Naive thymus-derived CD4-positive, alpha-beta T cell (primary cell): ENCODE results near the gene SENP7. TPM values are rescaled to one million over a fixed set of nuclear protein-coding genes. Genes with fewer than 3 reads are reported as not detected.
A peak's percentile ranks its signal among the peaks of the same experiment; 100 is the strongest.

Source experiments
- ATAC-seq: fragments of 150-1000 bp; cut with Tn5 transposase; 2 replicates; pipeline ENCODE4 v1.10.0; 2021; ENCODE audit warnings: mild to moderate bottlenecking, moderate library complexity
- CTCF ChIA-PET: fragments of 350-600 bp; sonication (Branson Sonifier 250); formaldehyde crosslinking; loops from one replicate; lab custom pipeline; 2021; ENCODE audit warnings: antibody characterized with exemption; lab: Charles Lee
- POLR2A ChIA-PET: fragments of 350-600 bp; sonication (Branson Sonifier 250); formaldehyde crosslinking; loops from one replicate; lab custom pipeline; 2021; ENCODE audit warnings: antibody characterized with exemption, inconsistent platforms; lab: Charles Lee
- DNase-seq, 9 donors: peaks; one replicate each; pipeline versions ENCODE4 v3.0.0 to v3.0.0-alpha.2; 2020 to 2022; ENCODE audit warnings: mixed read lengths in 1 of 9
- H3K27ac ChIP-seq: one replicate; pipeline ENCODE4 v1.7.0; 2013; ENCODE audit warnings: mild to moderate bottlenecking, low read depth, low read length, moderate library complexity
- H3K27me3 ChIP-seq, 2 donors: one replicate each; pipeline ENCODE4 v1.7.0; 2013; ENCODE audit warnings: low read length in 2 of 2, mild to moderate bottlenecking in 2 of 2, moderate library complexity in 2 of 2; ENCODE audit not compliant: control insufficient read depth in 2 of 2, insufficient read depth in 2 of 2
- H3K36me3 ChIP-seq, 3 experiments: 1 replicate in 2 of 3; 2 replicates in 1 of 3; pipeline ENCODE4 v1.7.0; 2013; ENCODE audit warnings: low read length in 3 of 3, mild to moderate bottlenecking in 3 of 3, moderate library complexity in 1 of 3; ENCODE audit not compliant: insufficient read depth in 3 of 3, control insufficient read depth in 2 of 3
- H3K4me1 ChIP-seq, 2 donors: one replicate each; pipeline ENCODE4 v1.7.0; 2013; ENCODE audit warnings: low read length in 2 of 2, mild to moderate bottlenecking in 2 of 2, moderate library complexity in 1 of 2; ENCODE audit not compliant: control insufficient read depth in 2 of 2, insufficient read depth in 2 of 2
- H3K4me3 ChIP-seq: 2 replicates; pipeline ENCODE4 v1.7.0; 2013; ENCODE audit warnings: mild to moderate bottlenecking, low read length
- H3K9me3 ChIP-seq, 3 experiments: 1 replicate in 2 of 3; 2 replicates in 1 of 3; pipeline ENCODE4 v1.7.0; 2013; ENCODE audit warnings: low read length in 3 of 3; ENCODE audit not compliant: control insufficient read depth in 2 of 3
- H3K27ac Mint-ChIP-seq, 9 donors: one replicate each; pipeline ENCODE4 v1.8.0; 2020 to 2022; ENCODE audit warnings: mixed read lengths in 9 of 9, mild to moderate bottlenecking in 8 of 9, moderate library complexity in 5 of 9, inconsistent platforms in 2 of 9
- H3K27me3 Mint-ChIP-seq, 5 donors: one replicate each; pipeline ENCODE4 v1.8.0; 2021 to 2022; ENCODE audit warnings: mixed read lengths in 5 of 5, mild to moderate bottlenecking in 1 of 5
- H3K36me3 Mint-ChIP-seq, 5 donors: one replicate each; pipeline ENCODE4 v1.8.0; 2020 to 2022; ENCODE audit warnings: mixed read lengths in 5 of 5, mild to moderate bottlenecking in 3 of 5, inconsistent platforms in 1 of 5
- H3K4me1 Mint-ChIP-seq, 7 donors: one replicate each; pipeline ENCODE4 v1.8.0; 2020 to 2022; ENCODE audit warnings: mixed read lengths in 7 of 7, mild to moderate bottlenecking in 3 of 7, inconsistent platforms in 1 of 7
- H3K4me3 Mint-ChIP-seq, 10 donors: one replicate each; pipeline ENCODE4 v1.8.0; 2020 to 2022; ENCODE audit warnings: mild to moderate bottlenecking in 10 of 10, mixed read lengths in 10 of 10, moderate library complexity in 6 of 10, inconsistent platforms in 2 of 10
- H3K9me3 Mint-ChIP-seq, 11 donors: one replicate each; pipeline ENCODE4 v1.8.0; 2020 to 2022; ENCODE audit warnings: mixed read lengths in 11 of 11, mild to moderate bottlenecking in 4 of 11, inconsistent platforms in 1 of 11, moderate library complexity in 1 of 11
- intact Hi-C, 2 donors: fragments of 100-400 bp; cut with micrococcal nuclease; formaldehyde crosslinking; loops; one replicate each; pipeline ENCODE4 v1.15.1; 2023
- polyA plus RNA-seq, 2 donors: library from polyadenylated mRNA; unstranded; fragments of 300-500 nt; fragmentation: Illumina TruSeq; gene quantifications; one replicate each; pipeline ENCODE4 v1.2.3, GENCODE V29; 2021
- total RNA-seq, 6 experiments: library from RNA in 5 of 6; stranded (reverse) in 5 of 6; gene quantifications; 1 replicate in 5 of 6; 2 replicates in 1 of 6; pipeline ENCODE4 v1.2.3 and lab custom pipeline; 2021 to 2026

The SENP7 gene
- total and polyA plus RNA-seq, 7 experiments from 2014 or later = 14.0 to 79.0 (median 48.5) TPM

DNA sequence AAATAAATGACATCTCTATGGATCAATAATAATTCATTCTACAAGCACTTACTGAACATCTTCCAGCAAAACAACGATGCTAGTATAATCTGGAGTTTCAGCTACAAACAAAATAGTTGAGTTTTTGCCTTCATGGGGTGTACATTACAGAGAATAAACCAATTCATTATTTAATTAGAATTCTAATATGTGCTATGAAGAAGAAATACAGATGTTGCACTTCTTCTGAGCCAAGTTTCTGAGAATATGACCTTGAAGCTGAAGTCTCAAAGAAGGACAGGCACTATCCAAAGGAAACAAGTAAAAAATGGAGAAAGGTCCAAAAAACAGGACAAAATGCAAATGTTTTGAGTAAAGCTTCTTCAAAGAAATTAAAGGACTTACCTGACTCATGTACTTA lies 94.2 kb downstream of the SENP7 start:
- peaks cover 4% of the 10 kb centered on the region in 2 donors for H3K4me1 ChIP-seq
- peak overlapping the region in 5 of 9 donors; percentile 0 to 16 (median 12) for H3K27ac Mint-ChIP-seq

GRCh38 chr3:101414121-101414520 lies 98.9 kb downstream of the SENP7 start:
- Mint-ChIP-seq H3K36me3 (peaks cover 20 to 57% (median 32%) of the 10 kb centered on the region in 5 donors), H3K4me1 (peaks cover 13 to 72% (median 52%) of the 10 kb centered on the region in 7 donors), H3K4me3 (peak overlapping the region in 3 of 10 donors; percentile 16 to 30 (median 29)), H3K9me3 (peaks cover 3 to 14% (median 10%) of the 10 kb centered on the region in 11 donors), H3K27ac (peak overlapping the region in 8 of 9 donors; percentile 38 to 87 (median 72)), H3K27me3 (no peaks in the 10 kb centered on the region)
- DNase-seq = no peak
- POLR2A ChIA-PET = no interaction called here
- H3K4me3 ChIP-seq = no peak overlapping the region
- ATAC-seq = no peak
- peaks cover 0 to 3% of the 10 kb centered on the region in 2 donors for H3K4me1 ChIP-seq
- no peaks in the 10 kb centered on the region for H3K36me3 ChIP-seq
- intact Hi-C loops = loop anchor here in 1 of 2 donors (10.0 kb wide), 1 partner anchor 51 kb away; no protein-coding TSS in a partner anchor
- no peak overlapping the region for H3K27ac ChIP-seq
- CTCF ChIA-PET = no interaction called here
- H3K27me3 ChIP-seq = no peaks in the 10 kb centered on the region
- H3K9me3 ChIP-seq = peaks cover 0 to 1% (median 0%) of the 10 kb centered on the region in 3 experiments

More for the DNA sequence above, 94.2 kb downstream of the SENP7 start:
- Mint-ChIP-seq H3K36me3 (peaks cover 10 to 53% (median 19%) of the 10 kb centered on the region in 5 donors), H3K9me3 (peaks cover 0 to 4% (median 0%) of the 10 kb centered on the region in 11 donors), H3K4me1 (peaks cover 17 to 80% (median 60%) of the 10 kb centered on the region in 7 donors), H3K27me3 (no peaks in the 10 kb centered on the region), H3K4me3 (no peak overlapping the region)
- Histone ChIP-seq H3K27ac (no peak overlapping the region), H3K4me3 (no peak overlapping the region), H3K36me3 (no peaks in the 10 kb centered on the region), H3K9me3 (no peaks in the 10 kb centered on the region), H3K27me3 (no peaks in the 10 kb centered on the region)
- no peak for ATAC-seq
- ChIA-PET POLR2A (no interaction called here), CTCF (interaction anchor here (0.7 kb wide), 1 partner anchor 309 kb away, joined by 3 read pairs; no protein-coding TSS in a partner anchor)
- intact Hi-C loops = loop anchor here in 1 of 2 donors (10.0 kb wide), 1 partner anchor 46 kb away; no protein-coding TSS in a partner anchor
- no peak for DNase-seq

DNA sequence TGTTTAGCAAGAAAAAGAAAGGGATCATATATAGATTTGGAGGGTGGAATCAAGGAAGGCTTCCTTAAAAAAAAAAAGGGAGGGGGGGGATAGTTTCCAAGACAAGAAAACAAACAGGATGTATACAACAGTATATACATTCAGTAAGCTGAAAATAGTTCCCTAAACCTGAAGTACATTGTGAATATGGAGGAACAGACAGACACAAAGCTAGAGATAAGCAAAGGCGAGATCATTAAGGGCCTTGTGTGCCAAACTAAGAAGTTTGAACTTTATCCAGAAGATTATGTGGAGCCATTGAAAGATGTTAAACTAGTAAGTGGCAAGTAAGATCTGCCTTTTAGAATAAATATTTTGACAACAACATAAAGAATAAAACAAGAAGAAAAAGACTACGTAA lies 99.4 kb downstream of the SENP7 start:
- Histone ChIP-seq H3K9me3 (peaks cover 0 to 6% (median 0%) of the 10 kb centered on the region in 3 experiments), H3K4me3 (no peak overlapping the region), H3K4me1 (no peaks in the 10 kb centered on the region), H3K36me3 (no peaks in the 10 kb centered on the region), H3K27me3 (no peaks in the 10 kb centered on the region), H3K27ac (no peak overlapping the region)
- H3K4me3 Mint-ChIP-seq = peak overlapping the region in 4 of 10 donors; percentile 5 to 30 (median 22)
- peaks cover 19 to 59% (median 37%) of the 10 kb centered on the region in 5 donors for H3K36me3 Mint-ChIP-seq
- H3K27me3 Mint-ChIP-seq = no peaks in the 10 kb centered on the region
- intact Hi-C loops = loop anchor here in 1 of 2 donors (10.0 kb wide), 1 partner anchor 51 kb away; no protein-coding TSS in a partner anchor
- CTCF ChIA-PET = no interaction called here
- H3K4me1 Mint-ChIP-seq = peaks cover 12 to 67% (median 50%) of the 10 kb centered on the region in 7 donors
- H3K9me3 Mint-ChIP-seq = peaks cover 3 to 19% (median 14%) of the 10 kb centered on the region in 11 donors
- ATAC-seq (no peak), DNase-seq (no peak)
- H3K27ac Mint-ChIP-seq = peak overlapping the region in 8 of 9 donors; percentile 38 to 85 (median 66)
- POLR2A ChIA-PET = no interaction called here

- H3K27ac ChIP-seq = no peak overlapping the region
- peaks cover 0 to 8% (median 0%) of the 10 kb centered on the region in 3 experiments for H3K9me3 ChIP-seq
- Mint-ChIP-seq H3K4me1 (peaks cover 20 to 58% (median 49%) of the 10 kb centered on the region in 7 donors), H3K27ac (peak overlapping the region in 7 of 9 donors; percentile 5 to 71 (median 43)), H3K9me3 (peaks cover 5 to 64% (median 32%) of the 10 kb centered on the region in 11 donors), H3K36me3 (peaks cover 36 to 82% (median 76%) of the 10 kb centered on the region in 5 donors), H3K27me3 (no peaks in the 10 kb centered on the region), H3K4me3 (peak overlapping the region in 1 of 10 donors; percentile 12)
- no peak for ATAC-seq
- H3K27me3 ChIP-seq = no peaks in the 10 kb centered on the region
- intact Hi-C loops = loop anchor here in 1 of 2 donors (2.0 to 10.0 kb wide), 4 partner anchors 121 to 989 kb away; partner anchors contain the start of genes LNP1, SENP7, TOMM70 and TRMT10C
- CTCF ChIA-PET = no interaction called here
- POLR2A ChIA-PET = no interaction called here
- H3K4me1 ChIP-seq = peaks cover 0 to 12% of the 10 kb centered on the region in 2 donors
- DNase-seq = no peak
- peaks cover 0 to 10% (median 0%) of the 10 kb centered on the region in 3 experiments for H3K36me3 ChIP-seq
- H3K4me3 ChIP-seq = no peak overlapping the region
These were observed 121.5 kb downstream of the SENP7 start for GRCh38 chr3:101391413-101391950.

DNA sequence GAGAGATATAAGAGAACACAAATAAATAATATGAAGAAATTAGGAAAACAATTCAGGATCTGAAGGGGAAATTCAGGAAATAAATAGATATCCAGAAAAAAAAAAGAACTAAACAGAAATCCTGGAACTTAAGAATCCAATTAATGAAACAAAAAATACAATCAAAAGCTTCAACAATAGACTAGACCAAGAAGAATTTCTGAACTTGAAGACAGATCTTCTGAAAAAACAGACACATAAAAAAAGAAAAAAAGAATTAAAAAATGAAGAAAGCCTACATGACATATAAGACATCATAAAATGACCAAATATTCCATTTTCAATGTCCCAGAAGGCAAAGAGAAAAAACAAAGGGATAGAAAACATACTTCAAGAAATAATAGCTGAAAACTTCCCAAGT lies 124.3 kb downstream of the SENP7 start:
- Mint-ChIP-seq H3K9me3 (peaks cover 2 to 52% (median 26%) of the 10 kb centered on the region in 11 donors), H3K36me3 (peaks cover 25 to 78% (median 71%) of the 10 kb centered on the region in 5 donors), H3K4me1 (peaks cover 30 to 73% (median 67%) of the 10 kb centered on the region in 7 donors), H3K4me3 (no peak overlapping the region), H3K27me3 (no peaks in the 10 kb centered on the region), H3K27ac (peak overlapping the region in 1 of 9 donors; percentile 29)
- CTCF ChIA-PET = interaction anchor here (0.6 kb wide), 1 partner anchor 86 kb away, joined by 3 read pairs; no protein-coding TSS in a partner anchor
- POLR2A ChIA-PET = no interaction called here
- no peak for ATAC-seq
- no peak for DNase-seq
- Histone ChIP-seq H3K4me1 (peaks cover 0 to 12% of the 10 kb centered on the region in 2 donors), H3K27ac (no peak overlapping the region), H3K27me3 (no peaks in the 10 kb centered on the region), H3K9me3 (peaks cover 0 to 8% (median 0%) of the 10 kb centered on the region in 3 experiments), H3K36me3 (peaks cover 0 to 7% (median 0%) of the 10 kb centered on the region in 3 experiments), H3K4me3 (no peak overlapping the region)
- intact Hi-C loops = loop anchor here in 1 of 2 donors (10.0 kb wide), 1 partner anchor 644 kb away; no protein-coding TSS in a partner anchor

- Histone ChIP-seq H3K27me3 (no peaks in the 10 kb centered on the region), H3K4me1 (peaks cover 0 to 12% of the 10 kb centered on the region in 2 donors), H3K27ac (no peak overlapping the region), H3K36me3 (peaks cover 0 to 11% (median 0%) of the 10 kb centered on the region in 3 experiments), H3K9me3 (peaks cover 0 to 8% (median 0%) of the 10 kb centered on the region in 3 experiments), H3K4me3 (no peak overlapping the region)
- peak overlapping the region in 1 of 10 donors; percentile 34 for H3K4me3 Mint-ChIP-seq
- peak overlapping the region in 6 of 9 donors; percentile 21 to 60 (median 40) for H3K27ac Mint-ChIP-seq
- intact Hi-C loops = loop anchor here in 1 of 2 donors (10.0 kb wide), 1 partner anchor 643 kb away; no protein-coding TSS in a partner anchor
- no peaks in the 10 kb centered on the region for H3K27me3 Mint-ChIP-seq
- no peak for DNase-seq
- peaks cover 16 to 65% (median 62%) of the 10 kb centered on the region in 5 donors for H3K36me3 Mint-ChIP-seq
- CTCF ChIA-PET = no interaction called here
- POLR2A ChIA-PET = no interaction called here
- H3K4me1 Mint-ChIP-seq = peaks cover 30 to 83% (median 66%) of the 10 kb centered on the region in 7 donors
- no peak for ATAC-seq
- peaks cover 2 to 38% (median 19%) of the 10 kb centered on the region in 11 donors for H3K9me3 Mint-ChIP-seq
These were observed 125.7 kb downstream of the SENP7 start for GRCh38 chr3:101387351-101387750.
